Progenitor cell of endocrine pancreas (in vitro differentiated cells): ENCODE data around the gene WIPF2. TPM values are rescaled to one million over a fixed set of nuclear protein-coding genes. Genes with fewer than 3 reads are reported as not detected.

Experiments
- DNase-seq: peaks from one replicate; pipeline ENCODE4 v3.0.0; 2021; ENCODE audit warnings: low spot score; ENCODE audit not compliant: unreplicated experiment
- H3K27ac Mint-ChIP-seq: 2 replicates; pipeline ENCODE4 v1.8.0; 2021; ENCODE audit warnings: mild to moderate bottlenecking, moderate library complexity, mixed read lengths
- H3K27me3 Mint-ChIP-seq: 2 replicates; pipeline ENCODE4 v1.8.0; 2021; ENCODE audit warnings: mixed read lengths
- H3K36me3 Mint-ChIP-seq: 2 replicates; pipeline ENCODE4 v1.8.0; 2022; ENCODE audit warnings: mixed read lengths; ENCODE audit not compliant: insufficient read depth
- H3K4me1 Mint-ChIP-seq: 2 replicates; pipeline ENCODE4 v1.8.0; 2021; ENCODE audit warnings: low read depth, mixed read lengths
- H3K4me3 Mint-ChIP-seq: 2 replicates; pipeline ENCODE4 v1.8.0; 2021; ENCODE audit warnings: low read depth, mild to moderate bottlenecking, moderate library complexity, mixed read lengths
- H3K9me3 Mint-ChIP-seq: 2 replicates; pipeline ENCODE4 v1.8.0; 2021; ENCODE audit warnings: low read depth, mixed read lengths
- total RNA-seq: library from RNA; stranded (reverse); gene quantifications from 2 replicates; pipeline ENCODE4 v1.2.1, GENCODE V29; 2021
- TF ChIP-seq, protein P1 (sequence below): fragments of 200-600 bp; sonication (generic); IDR thresholded peaks from one replicate; pipeline ENCODE4 v1.5.0; 2021; ENCODE audit warnings: antibody characterized with exemption, mild to moderate bottlenecking; ENCODE audit not compliant: unreplicated experiment

The WIPF2 gene
- total RNA-seq, 1 donor from 2014 or later, result 38.2 TPM

DNA sequence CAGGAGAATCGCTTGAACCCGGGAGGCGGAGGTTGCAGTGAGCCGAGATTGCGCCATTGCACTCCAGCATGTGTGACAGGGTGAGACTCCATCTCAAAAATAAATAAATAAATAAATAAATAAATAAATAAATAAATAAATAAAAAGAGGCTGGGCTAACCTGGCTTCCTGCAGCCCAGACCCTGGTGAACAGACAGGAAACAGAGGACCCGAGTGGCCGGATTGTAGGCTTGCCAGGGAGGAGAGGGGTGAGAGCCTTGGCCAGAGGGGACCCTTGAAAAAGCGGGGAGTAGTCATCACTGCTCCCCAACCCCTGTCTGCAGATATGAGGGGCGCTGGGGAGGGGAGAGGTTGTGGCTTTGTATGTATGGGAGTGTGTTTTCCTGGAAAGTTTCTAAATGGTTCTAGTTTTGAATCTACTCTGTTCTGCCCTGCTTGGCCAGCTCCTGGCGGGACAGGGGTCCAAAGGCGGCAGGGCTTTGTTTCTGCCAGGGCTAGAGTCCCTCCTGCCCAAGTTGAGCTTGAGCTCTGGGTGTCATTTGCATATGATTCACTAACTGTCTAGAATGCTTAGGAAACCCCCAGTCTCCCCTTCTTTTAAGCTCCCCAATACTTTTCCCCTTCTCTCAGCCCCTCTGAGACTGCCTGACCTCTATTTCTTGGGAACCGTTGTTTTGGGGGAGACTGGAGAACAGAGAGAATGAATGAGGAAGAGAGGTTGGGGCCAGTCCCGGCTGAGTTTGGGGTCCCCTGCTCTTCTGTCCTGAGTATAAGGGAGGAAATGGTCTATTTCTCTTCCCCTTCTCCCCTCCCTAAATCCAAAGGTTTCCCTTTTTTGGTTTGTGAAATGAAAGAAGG, 106.3 kb downstream of the WIPF2 start:
- Mint-ChIP-seq H3K27ac (no peak overlapping the region), H3K4me3 (no peak overlapping the region), H3K4me1 (peaks cover 38% of the 10 kb centered on the region), H3K27me3 (no peaks in the 10 kb centered on the region), H3K36me3 (peaks cover 2% of the 10 kb centered on the region), H3K9me3 (no peaks in the 10 kb centered on the region)
- DNase-seq, result no peak
- TF ChIP-seq, protein P1, sequence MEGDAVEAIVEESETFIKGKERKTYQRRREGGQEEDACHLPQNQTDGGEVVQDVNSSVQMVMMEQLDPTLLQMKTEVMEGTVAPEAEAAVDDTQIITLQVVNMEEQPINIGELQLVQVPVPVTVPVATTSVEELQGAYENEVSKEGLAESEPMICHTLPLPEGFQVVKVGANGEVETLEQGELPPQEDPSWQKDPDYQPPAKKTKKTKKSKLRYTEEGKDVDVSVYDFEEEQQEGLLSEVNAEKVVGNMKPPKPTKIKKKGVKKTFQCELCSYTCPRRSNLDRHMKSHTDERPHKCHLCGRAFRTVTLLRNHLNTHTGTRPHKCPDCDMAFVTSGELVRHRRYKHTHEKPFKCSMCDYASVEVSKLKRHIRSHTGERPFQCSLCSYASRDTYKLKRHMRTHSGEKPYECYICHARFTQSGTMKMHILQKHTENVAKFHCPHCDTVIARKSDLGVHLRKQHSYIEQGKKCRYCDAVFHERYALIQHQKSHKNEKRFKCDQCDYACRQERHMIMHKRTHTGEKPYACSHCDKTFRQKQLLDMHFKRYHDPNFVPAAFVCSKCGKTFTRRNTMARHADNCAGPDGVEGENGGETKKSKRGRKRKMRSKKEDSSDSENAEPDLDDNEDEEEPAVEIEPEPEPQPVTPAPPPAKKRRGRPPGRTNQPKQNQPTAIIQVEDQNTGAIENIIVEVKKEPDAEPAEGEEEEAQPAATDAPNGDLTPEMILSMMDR, result no peak

DNA sequence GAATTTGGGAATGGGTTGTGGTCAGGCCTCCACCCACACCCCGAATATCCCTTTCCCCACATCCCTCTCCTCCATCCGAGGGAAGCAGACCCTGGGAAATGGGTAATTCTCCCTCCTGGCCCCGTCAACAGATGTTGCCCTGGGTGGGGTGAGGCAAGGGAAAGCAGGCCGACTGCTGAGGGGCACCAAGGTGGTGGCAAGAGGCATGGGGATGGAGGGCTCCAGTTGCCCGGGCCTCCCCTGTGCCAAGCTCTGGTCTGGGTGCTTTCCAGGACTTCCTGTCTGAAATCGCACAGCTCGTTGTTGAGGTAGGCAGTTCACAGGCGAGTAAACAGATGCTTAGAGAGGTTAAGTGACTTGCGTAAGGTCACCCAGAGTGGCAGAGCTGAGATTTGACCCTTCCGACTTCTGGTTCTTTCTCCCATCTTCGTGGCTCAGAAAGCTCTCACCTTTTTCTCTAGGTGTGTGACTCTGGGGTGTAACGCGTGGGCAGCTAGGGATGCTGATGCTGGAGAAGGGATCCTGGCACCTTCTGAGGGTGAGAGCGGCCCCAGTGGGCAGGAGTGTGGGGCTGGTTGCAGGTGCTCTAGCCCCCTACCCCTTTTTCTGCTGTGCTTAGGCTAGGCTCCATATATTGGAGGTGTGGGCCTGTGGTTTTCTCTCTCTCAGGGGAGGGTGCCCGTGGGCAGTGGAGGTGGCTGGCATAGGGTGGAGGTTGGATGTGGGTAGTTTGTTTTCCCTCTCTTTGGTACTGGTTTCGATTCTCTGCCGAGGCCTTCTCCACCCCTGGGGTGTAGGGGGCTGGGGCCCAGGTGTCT, 107.1 kb downstream of the WIPF2 start:
- DNase-seq, result no peak
- H3K4me1 Mint-ChIP-seq, result peaks cover 39% of the 10 kb centered on the region
- peaks cover 3% of the 10 kb centered on the region for H3K36me3 Mint-ChIP-seq
- no peaks in the 10 kb centered on the region for H3K9me3 Mint-ChIP-seq
- no peak overlapping the region for H3K4me3 Mint-ChIP-seq
- H3K27me3 Mint-ChIP-seq, result no peaks in the 10 kb centered on the region
- TF ChIP-seq, protein P1, result no peak
- no peak overlapping the region for H3K27ac Mint-ChIP-seq

DNA sequence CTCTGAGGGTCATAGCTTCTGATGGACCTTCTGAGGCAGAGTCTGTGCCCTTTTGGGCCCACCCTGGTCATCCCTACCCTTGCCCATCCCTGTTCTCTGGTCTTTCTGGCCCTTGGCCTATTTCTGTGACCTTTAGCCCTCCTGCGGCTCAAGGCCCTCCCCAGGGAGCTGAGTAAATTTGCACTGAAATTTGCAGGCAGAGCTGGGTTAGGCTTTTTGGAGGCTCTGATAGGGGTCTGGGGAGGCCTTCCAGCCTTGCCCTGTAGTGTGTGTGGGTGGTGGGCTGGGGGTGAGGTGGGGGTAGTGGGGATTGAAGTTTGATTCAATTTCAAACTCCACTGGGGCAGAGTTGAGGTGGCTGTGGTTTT, 107.7 kb downstream of the WIPF2 start:
- Mint-ChIP-seq H3K9me3 (no peaks in the 10 kb centered on the region), H3K36me3 (peaks cover 4% of the 10 kb centered on the region), H3K4me3 (no peak overlapping the region), H3K4me1 (peaks cover 42% of the 10 kb centered on the region), H3K27ac (peak overlapping the region; percentile 37), H3K27me3 (no peaks in the 10 kb centered on the region)
- TF ChIP-seq, protein P1, result no peak
- no peak for DNase-seq

DNA sequence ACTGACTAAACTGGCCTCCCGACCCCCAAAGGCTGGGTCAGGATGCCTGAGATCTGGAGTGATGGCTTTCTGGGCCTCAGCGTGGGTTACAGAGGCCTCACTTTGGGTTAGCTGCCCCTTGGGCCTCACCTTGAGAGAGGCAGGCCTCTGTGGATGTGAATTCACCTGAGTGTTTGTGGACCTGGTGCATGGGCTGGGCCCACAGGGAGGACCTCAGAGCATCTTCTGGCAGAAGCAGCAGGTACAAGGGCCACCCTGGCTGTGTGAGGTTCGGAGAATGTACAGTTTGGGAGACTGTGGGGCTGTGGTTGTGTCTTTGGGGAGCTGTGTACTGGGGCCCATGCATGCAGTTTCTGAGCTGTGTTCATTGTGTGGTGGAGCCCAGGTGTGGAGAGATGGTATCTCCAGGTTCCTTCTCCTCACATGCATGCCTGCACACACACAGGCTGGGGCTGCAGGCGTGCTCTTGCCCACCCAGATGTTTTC, 108.2 kb downstream of the WIPF2 start:
- no peak for DNase-seq
- peaks cover 4% of the 10 kb centered on the region for H3K36me3 Mint-ChIP-seq
- no peak overlapping the region for H3K4me3 Mint-ChIP-seq
- H3K27ac Mint-ChIP-seq, result peak overlapping the region; percentile 37
- TF ChIP-seq, protein P1, result no peak
- H3K4me1 Mint-ChIP-seq, result peaks cover 41% of the 10 kb centered on the region
- H3K27me3 Mint-ChIP-seq, result no peaks in the 10 kb centered on the region
- no peaks in the 10 kb centered on the region for H3K9me3 Mint-ChIP-seq

DNA sequence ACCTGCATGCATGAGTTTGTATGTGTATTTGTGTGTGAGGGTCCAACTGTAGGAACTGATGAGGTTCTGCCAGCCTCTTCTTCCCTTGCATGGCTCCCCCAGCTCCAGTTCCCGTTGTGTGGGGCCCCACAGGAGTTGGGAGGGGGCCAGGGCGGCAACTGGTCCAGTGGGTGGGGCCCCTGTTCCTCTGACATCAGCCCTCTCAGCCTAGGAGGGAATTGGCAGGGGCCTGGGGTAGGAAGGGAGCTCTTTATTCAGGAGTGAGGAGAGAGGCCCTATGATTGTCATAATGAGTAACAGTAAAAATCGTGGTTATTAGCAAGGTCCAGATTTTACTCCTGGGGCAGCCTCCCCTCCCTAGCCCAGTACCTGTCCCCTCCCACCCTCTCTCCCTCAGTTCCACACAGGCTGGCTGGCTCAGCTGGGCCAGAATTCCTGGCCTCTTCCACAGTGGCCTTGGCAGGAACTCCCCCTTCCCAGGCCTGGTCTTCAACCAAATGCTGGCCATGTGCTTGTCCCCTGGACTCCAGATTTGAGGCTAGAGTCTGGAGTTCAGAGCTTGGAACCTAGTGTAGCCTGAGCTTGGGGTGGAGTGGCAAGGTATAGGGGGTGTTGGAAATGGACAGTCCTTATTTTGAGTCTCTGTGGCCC, 108.8 kb downstream of the WIPF2 start:
- Mint-ChIP-seq H3K36me3 (peaks cover 4% of the 10 kb centered on the region), H3K4me3 (no peak overlapping the region), H3K9me3 (no peaks in the 10 kb centered on the region), H3K4me1 (peaks cover 40% of the 10 kb centered on the region), H3K27ac (no peak overlapping the region), H3K27me3 (no peaks in the 10 kb centered on the region)
- TF ChIP-seq, protein P1, result no peak
- no peak for DNase-seq
